Ramos (cell line): ENCODE measurements around the gene SNUPN.
"Not testable (repeated sequence)": the region's sequence is repeated elsewhere in the genome, so short reads cannot be mapped to it uniquely, and the experiment has no call there.

Experiments used
- in situ Hi-C: fragments of 300-500 bp; cut with MboI; formaldehyde crosslinking; loops from one replicate; pipeline ENCODE4 v1.14.3; 2022; ENCODE audit warnings: low sequenced_read_pairs; ENCODE audit not compliant: unreplicated experiment

The SNUPN gene

DNA sequence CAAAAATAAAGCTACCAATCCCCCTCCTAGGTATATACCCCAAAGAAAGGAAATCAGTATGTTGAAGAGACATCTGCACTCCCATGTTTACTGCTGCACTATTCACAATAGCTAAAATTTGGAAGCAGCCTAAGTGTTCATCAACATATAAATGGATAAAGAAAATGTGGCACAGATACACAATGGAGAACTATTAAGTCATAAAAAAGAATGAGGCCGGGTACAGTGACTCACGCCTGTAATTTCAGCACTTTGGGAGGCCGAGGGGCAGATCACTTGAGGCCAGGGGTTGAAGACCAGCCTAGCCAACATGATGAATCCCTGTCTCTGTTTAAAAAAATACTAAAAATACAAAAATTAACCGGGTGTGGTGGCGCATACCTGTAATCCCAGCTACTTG, 36.5 kb downstream of the SNUPN start:
- in situ Hi-C loops: no loop called here

DNA sequence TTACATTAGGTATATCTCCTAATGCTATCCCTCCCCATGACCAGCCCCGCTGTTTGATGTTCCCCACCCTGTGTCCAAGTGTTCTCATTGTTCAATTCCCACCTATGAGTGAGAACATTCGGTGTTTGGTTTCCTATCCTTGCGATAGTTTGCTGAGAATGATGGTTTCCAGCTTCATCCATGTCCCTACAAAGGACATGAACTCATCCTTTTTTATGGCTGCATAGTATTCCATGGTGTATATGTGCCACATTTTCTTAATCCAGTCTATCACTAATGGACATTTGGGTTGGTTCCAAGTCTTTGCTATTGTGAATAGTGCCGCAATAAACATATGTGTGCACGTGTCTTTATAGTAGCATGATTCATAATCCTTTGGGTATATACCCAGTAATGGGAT, 39.1 kb downstream of the SNUPN start:
- in situ Hi-C loops: not testable (repeated sequence)

DNA sequence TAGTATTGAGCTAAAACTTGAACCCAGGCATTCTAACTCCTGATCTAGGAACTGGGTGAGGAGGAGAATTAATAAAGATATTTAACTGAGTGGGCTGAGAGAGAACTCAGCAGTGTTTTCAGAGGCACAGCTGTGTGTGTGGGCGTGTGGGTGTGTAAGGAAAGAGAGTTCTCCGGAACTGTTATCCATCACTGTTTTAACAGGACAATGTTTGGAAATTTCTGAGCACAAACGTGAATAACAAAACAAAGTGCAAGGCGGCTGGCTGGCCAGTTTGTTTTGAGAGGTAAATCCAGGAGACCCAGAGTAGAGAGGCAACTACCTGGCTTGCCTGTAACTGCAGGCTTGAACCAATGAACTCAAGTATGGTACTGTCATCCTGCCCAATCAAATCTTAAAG, 41.4 kb downstream of the SNUPN start:
- in situ Hi-C loops: no loop called here

DNA sequence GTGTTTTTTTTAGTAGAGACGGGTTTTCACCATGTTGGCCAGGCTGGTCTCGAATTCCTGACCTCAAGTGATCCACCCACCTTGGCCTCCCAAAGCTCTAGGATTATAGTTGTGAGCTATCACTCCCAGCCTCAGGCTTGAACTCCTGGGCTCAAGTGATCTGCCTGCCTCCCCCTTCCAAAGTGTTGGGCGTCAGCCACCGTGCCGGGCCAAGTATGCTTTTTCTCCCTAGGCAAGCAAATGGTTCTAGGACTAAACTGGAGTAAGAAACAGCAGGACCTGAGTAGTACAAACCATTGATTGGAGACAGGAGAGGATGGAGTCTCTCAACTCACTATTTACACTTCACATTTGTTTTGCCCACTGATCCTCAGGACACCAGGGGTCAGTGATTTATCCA, 41.8 kb downstream of the SNUPN start:
- in situ Hi-C loops: no loop called here

DNA sequence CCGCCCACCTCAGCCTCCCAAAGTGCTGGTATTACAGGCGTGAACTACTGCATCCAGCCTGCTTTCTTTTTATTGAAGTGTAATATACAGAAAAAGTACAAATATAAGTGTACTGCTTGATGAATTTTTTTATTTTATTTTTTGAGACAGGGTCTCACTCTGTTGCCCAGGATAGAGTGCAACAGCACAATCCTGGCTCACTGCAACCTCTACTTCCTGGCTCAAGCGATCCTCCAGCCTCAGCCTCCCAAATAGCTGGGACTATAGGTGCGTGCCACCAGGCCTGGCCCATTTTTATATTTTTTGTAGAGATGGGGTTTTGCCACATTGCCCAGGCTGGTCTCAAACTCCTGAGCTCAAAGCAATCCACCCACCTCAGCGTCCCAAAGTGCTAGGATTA, 42.6 kb downstream of the SNUPN start:
- in situ Hi-C loops: not testable (repeated sequence)

DNA sequence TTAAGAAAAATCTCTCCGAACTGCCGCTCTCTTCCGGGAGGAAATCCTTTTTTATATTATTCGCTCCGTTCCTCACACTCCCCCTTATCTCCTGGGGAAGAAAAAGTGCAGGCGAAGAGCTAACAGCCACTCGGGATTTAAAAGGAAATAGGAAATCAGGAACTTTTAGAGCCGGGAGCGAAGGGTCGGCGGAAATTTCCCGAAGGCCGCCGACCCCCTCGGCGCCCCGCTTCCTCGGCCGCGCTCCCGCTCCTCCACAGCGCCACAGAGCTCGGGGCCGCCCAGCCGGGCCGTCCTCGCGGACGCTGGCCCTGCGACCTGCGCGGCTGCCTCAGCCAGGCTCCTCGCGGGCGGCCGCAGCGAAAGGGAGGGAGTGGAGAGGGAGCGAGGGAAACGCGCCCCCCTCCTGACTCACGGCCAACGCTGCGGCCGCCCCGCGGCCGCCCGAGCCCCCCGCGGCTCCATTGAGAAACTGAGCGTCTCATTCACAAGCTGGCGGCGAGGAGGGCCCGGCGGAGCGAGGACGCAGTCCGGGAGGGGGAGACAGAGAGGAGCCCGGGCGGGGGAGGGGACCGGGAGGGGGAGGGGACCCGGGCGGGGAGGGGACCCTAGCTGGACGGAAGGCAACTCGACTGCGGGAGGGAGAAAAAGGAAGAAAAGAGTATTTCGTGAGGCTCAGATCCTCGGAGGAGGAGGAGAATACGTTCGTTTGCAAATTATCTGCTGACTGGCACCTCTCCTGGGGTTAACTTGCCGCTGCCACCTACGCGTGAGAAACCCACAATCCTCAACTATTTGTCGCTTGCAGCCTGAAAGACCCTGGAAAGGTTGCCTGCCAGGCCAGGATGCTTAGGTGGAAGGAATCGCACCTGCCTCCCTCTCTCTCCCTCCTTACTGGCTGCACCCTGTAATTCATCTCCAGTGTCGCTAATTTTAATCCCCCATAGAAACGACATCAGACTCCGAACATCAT, 46.3 kb downstream of the SNUPN start, which contains the start of gene PTPN9:
Gene PTPN9, minus strand, starts transcription at position 368 of the 973 bp plus-strand sequence. CDS start 539 bp downstream, outside the sequence.
- in situ Hi-C loops: no loop called here

DNA sequence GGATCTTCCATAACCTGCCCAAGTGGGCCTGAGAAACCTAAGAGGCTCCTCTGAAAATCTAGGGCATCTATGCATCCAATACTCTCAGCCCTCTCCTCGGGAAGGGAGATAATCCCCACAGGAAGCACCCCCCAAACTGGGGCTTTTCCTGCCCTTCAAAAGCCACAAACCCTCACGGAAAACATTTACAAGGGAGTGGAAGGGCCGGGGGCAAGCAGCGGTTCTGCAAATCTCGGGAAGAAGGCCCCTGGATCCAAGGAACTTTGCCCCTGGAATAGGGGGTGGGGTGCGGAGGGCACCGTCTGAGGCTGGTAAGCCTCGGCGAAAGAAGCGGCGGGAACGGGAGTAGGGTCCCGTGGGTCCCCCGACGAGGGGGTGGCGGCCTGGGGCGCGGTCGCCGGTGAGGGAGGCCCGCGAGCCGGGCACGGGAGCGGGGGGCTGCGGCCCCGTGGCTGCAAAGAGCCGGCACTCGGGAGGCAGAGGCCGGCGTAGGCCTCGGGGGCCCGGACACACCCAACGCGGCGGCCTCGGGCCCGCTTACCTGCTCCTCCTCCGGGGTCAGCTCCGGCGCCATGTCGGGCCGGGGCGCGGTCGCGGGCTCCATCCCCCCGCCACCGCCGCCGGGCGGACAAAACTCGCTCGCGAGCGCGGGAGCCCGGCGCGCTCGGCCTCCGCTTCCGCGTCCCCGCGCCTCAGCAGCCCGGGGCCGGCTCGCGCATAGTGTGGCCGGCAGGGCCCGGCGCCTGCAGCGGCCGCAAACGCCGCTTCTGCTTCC, 47.2 kb downstream of the SNUPN start:
- in situ Hi-C loops: no loop called here

DNA sequence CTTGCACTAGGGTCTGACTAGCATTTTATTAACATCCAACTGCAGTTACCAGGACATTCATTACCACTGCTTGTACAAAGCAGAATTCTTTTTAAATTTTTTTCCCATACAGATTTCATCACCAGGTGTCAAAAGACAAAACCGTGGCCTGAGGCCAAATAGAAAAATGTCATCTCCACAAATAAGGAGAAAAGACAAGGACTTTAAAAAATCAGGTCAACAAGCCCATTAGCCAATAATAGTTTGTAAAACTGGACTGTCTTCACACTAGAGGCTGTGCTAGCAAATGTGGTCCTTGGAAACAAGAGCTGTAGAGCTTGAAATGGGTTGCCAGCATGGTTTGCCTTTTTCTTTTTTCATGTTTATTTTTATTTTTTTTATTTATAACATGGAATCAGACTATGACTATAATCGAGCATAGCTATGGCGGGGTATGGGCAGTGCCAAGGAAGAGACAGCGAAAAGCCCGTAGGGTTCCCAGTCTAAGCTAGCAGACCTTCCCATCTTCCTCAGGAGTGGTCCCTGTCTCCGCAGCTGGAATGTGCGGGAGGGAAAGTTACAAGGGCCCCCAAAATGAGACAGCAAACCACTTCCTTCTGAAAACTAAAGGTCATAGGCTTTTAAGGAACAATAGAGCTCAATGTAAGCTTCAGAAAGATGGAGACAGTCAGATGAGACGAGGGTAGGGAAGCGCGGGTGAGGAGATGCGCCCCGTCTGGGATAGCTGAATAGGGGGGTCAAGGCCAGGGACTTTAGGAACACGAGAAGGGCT, 47.9 kb downstream of the SNUPN start:
- in situ Hi-C loops: no loop called here

DNA sequence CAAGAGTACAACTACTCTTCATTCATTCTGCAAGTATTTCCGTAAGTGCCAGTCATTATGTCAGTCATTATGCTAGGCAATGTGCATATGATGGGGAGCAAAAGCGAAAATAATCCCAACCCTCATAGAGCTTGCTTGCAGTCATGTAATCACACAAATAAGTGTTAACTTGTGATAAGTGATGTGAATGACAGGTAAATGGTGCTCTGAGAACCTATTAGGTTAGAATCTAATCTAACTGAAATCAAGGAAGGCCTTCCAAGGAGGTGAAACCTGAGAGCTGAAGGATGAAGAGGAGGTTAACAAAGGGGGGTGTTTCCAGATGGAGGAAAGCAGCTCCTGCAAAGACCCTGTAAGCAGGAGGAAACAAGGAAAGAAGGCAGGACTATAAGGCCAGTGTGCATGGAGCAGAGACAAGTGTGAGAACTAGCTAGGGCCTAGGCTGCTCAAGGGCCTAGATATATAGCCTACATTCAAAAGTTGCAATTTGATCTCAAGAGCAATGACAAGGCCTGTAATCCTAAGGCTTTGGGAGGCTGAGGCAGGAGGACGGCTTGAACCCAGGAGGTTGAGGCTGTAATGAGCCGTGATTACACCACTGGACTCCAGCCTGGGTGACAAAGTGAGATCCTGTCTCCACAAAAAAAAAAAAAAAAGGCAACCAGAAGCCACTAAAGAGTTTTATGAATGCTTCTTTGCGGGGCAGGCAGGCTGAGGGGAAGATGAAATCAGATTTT, 51.7 kb downstream of the SNUPN start:
- in situ Hi-C loops: no loop called here

DNA sequence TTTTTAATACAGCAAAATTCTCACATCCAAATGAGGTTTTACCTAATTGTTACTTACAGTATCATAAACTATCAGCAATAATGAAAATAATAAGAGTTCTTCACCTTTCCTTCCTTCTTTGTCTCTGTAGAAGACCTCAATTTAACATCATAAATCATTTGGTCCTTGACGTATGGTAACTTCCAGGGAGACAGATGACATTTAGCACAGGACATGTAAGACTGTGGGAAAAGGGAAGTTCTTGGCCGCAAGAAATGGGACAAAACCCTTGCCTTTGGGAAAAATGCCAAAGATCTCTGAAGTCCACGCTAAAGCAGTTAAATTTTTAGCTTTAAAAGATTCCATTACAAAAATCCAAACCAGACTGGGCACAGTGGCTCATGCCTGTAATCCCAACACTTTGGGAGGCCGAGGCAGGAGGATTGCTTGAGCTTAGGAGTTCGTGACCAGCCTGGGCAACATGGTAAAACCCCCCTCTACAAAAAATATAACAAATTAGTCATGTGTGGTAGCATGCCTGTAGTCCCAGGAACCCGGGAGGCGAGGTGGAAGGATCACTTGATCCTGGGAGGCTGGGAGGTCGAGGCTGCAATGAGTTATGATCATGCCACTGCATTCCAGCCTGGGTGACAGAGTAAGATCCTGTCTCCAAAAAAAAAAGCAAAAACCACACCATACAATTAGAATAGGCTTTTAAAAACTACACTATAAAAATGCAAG, 55.2 kb downstream of the SNUPN start:
- in situ Hi-C loops: no loop called here

DNA sequence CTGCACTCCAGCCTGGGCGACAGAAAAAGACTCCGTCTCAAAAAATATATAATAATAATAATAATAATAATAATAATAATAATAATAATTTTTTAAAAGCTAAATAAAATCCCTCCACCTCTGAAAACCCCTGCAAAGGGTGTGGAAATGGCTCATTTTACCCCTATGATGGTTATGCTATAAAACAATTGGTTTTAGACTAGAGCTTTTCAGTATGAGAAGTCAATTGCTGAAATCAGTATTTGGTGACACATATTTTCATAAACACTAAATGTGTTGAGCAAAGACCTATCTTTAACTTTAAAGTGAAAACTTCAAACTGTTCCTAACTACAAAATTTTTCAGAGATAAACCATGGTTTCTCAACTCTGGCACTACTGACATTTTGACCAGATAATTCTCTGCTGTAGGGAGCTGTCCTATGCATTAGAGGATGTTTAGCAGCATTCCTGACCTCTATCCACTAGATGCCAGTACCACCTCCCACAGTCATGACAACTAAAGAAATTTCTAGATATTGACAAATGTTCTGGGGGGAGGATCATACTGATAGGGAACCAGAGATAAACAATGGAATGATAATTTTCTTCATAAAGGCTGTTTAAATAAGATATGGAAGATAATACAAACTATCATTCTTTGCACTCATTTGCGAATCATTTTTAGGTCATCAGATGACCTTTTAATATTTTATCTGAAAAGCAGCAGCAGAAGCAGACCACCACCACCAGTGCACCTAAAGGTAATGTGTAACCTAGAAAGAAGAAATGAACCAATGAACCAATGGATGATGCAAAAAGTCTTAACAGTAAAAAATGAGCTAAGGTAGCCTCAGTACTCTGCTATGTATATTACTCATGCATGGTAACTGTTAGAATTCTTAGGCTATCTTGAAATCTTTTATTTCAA, 60.2 kb downstream of the SNUPN start:
- in situ Hi-C loops: no loop called here

DNA sequence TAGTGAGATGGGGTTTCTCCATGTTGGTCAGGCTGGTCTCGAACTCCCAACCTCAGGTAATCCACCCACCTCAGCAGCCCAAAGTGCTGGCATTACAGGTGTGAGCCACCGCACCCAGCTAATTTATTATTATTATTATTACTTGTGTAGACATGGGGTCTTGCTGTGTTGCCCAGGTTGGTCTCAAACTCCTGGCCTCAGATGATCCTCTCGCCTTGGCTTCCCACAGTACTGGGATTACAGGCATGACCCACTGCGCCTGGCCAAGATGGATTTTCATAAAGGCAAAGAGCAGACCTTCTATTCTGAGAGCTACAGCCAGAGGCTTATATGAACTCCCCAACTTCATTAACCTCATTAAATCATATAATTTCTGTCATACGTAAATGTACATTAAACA, 63.6 kb downstream of the SNUPN start:
- in situ Hi-C loops: no loop called here

DNA sequence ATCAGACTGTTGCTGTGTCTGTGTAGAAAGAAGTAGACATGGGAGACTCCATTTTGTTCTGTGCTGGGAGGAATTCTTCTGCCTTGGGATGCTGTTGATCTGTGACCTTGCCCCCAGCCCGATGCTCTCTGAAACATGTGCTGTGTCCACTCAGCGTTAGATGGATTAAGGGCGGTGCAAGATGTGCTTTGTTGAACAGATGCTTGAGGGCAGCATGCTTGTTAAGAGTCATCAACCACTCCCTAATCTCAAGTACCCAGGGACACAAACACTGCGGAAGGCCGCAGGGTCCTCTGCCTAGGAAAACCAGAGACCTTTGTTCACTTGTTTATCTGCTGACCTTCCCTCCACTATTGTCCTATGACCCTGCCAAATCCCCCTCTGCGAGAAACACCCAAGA, 66.2 kb downstream of the SNUPN start:
- in situ Hi-C loops: not testable (repeated sequence)

DNA sequence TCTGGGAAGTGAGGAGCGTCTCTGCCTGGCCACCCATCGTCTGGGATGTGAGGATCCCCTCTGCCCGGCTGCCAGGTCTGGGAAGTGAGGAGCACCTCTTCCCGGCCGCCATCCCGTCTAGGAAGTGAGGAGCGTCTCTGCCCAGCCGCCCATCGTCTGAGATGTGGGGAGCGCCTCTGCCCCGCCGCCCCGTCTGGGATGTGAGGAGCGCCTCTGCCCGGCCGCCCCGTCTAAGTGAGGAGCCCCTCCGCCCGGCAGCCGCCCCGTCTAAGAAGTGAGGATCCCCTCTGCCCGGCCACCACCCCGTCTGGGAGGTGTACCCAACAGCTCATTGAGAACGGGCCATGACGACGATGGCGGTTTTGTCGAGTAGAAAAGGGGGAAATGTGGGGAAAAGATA, 66.6 kb downstream of the SNUPN start:
- in situ Hi-C loops: not testable (repeated sequence)

DNA sequence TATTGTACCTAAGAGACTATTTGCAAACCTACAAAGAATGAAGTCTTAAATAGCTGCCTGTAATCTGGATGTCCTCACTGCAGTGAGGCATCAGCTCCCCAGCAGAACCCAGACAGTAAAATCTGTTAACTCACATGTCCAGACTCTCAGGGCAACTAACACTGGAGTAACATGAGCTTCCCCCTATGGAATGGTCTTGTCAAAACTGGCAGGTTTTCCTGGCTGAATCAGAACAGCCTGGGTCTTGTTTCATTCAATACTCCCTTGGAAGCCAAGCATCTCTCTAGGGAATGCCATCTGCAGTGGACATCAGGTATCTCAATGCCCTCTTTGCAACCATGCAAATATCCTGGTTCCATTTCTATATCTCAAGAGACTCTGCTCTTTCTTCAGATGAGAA, 70.8 kb downstream of the SNUPN start:
- in situ Hi-C loops: no loop called here

DNA sequence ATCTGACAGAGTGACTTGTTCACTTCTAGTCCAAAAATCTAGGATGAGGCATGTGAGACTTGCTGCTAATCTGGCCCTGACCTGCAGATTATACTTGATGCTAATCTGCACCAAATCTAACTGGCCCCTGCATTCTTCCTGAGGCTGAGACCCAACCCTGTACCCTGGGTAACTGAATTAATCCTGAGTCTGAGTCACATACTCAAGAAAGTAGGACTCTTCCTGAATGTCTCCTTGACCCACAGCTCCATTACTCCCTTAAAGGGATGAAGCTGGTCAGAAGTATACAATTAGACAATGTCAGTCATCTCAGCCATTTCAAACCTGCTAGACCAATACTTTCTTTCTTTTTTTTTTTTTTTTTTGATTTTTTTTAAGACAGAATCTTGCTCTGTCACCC, 71.9 kb downstream of the SNUPN start:
- in situ Hi-C loops: no loop called here

DNA sequence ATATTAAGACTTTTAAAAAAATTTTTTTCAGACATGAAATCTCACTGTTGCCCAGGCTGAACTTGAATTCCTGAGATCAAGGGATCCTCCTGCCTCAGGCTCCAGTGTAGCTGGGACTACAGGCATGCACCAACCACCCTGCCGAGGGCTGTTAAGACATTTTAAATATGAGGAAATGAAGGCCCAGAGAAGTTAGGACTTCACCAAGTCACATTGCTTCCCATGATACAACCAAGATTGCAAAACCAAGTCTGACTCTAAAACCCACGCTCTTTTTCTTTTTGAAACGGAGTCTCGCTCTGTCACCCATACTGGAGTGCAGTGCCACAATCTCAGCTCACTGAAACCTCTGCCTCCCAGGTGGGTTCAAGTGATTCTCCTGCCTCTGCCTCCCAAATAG, 74.4 kb downstream of the SNUPN start:
- in situ Hi-C loops: no loop called here
